Suprapubic skin (tissue), 4 donors: Measurements from ENCODE around the gene RNF166.

Experiments
- EP300 ChIP-seq: sonication (generic); formaldehyde crosslinking; IDR thresholded peaks from one replicate; pipeline ENCODE4 v1.6.1; 2017; ENCODE audit warnings: antibody characterized with exemption
- POLR2A ChIP-seq, 2 donors: fragments of 450-650 bp; IDR thresholded peaks; one replicate each; pipeline ENCODE4 v1.6.1; 2017; ENCODE audit warnings: antibody characterized with exemption in 2 of 2, mild to moderate bottlenecking in 2 of 2, moderate library complexity in 2 of 2
- POLR2AphosphoS5 ChIP-seq, 3 donors: sonication (generic); formaldehyde crosslinking; IDR thresholded peaks; one replicate each; pipeline ENCODE4 v1.6.1; 2017; ENCODE audit warnings: antibody characterized with exemption in 3 of 3
- TF ChIP-seq, protein P1 (sequence below), 2 donors: fragments of 200-600 bp in 1 of 2; fragments of 450-650 bp in 1 of 2; sonication (generic) in 1 of 2; IDR thresholded peaks; one replicate each; pipeline ENCODE4 v1.5.1; 2016 to 2019; ENCODE audit warnings: antibody characterized with exemption in 2 of 2, mild to moderate bottlenecking in 1 of 2, moderate library complexity in 1 of 2

DNA sequence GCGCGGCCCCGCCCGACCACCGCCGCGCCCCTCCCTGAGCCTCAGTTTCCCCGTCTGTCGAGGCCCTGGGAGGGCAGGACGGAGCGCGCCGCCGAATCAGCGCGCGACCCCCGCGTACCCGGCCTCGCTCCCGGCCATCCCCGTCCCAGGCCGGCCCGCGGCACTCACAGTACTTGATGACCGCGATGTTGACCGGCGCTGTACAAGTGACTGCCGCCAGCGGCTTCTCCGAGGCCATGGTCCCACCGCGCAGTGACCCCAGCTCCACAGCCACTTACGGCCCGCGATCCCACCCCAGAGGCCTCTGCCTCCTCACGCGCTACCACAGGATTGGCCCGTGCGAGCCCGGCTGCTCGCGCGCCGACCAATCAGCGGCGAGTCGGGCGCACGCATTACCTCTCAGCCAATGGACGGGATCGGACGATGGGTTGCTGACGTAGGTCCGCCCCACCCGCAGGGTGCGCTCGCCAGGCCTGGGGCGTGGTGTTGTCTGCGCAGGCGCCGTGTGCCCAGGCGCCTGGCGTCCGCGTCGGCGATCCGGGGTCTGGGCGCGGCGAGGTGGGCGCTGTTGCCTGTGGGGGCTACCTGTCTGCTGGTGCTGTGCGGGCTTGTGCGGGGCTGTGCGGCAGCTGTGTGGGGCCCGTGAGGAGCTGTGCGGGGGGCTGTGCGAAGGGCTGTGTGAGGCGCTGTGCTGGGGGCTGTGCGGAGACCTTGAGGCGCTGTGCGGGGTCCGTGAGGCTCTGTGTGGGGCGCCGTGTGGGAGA, 43.2 kb downstream of the RNF166 start, which contains the start of gene MVD:
- TF ChIP-seq EP300 (no peak), POLR2A (IDR thresholded peaks at IDR 0.05) (peak; percentile 18 to 82), POLR2AphosphoS5 (IDR thresholded peaks at IDR 0.05) (peak in 2 of 3 donors; percentile 22 to 57)
- TF ChIP-seq, protein P1, sequence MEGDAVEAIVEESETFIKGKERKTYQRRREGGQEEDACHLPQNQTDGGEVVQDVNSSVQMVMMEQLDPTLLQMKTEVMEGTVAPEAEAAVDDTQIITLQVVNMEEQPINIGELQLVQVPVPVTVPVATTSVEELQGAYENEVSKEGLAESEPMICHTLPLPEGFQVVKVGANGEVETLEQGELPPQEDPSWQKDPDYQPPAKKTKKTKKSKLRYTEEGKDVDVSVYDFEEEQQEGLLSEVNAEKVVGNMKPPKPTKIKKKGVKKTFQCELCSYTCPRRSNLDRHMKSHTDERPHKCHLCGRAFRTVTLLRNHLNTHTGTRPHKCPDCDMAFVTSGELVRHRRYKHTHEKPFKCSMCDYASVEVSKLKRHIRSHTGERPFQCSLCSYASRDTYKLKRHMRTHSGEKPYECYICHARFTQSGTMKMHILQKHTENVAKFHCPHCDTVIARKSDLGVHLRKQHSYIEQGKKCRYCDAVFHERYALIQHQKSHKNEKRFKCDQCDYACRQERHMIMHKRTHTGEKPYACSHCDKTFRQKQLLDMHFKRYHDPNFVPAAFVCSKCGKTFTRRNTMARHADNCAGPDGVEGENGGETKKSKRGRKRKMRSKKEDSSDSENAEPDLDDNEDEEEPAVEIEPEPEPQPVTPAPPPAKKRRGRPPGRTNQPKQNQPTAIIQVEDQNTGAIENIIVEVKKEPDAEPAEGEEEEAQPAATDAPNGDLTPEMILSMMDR (IDR thresholded peaks at IDR 0.05), result no peak
